C4-2B (cell line): ENCODE results near the gene AKAP11.

ENCODE experiments used
- CTCF ChIP-seq: fragments of 450-650 bp; conservative IDR thresholded peaks from 2 replicates; pipeline ENCODE4 v1.5.1; 2017; ENCODE audit warnings: mild to moderate bottlenecking
- ZFX ChIP-seq: fragments of 450-650 bp; IDR thresholded peaks from 2 replicates; pipeline ENCODE4 v1.6.1; 2017

- TF ChIP-seq CTCF (no peak), ZFX (no peak)
Measured at GRCh38 chr13:42275506-42275905, 3.6 kb downstream of the AKAP11 start.
